K562 (cell line): ENCODE measurements around the gene SERPINE3. TPM values are rescaled to one million over a fixed set of nuclear protein-coding genes. Genes with fewer than 3 reads are reported as not detected.

Experiments
- ATAC-seq: fragments of 200-7000 bp; cut with Tn5 transposase; 3 replicates; pipeline ENCODE4 v1.9.1; 2020; ENCODE audit warnings: moderate library complexity
- BruUV-seq: library from RNA; stranded (reverse); fragments of 400-500 nt; replicated peaks from 2 replicates; lab custom pipeline; 2021; lab: Mats Ljungman, UMichigan
- CTCF ChIA-PET: fragments of 300-600 bp; formaldehyde crosslinking; extraction: SDS; loops from one replicate; lab custom pipeline; 2021; ENCODE audit warnings: low intra/inter-chr PET ratio; lab: Yijun Ruan, JAX
- POLR2A ChIA-PET: fragments of 300-600, 350-650 bp; sonication (Branson Sonifier 250); formaldehyde crosslinking; extraction: SDS; loops from one replicate; lab custom pipeline; 2021; ENCODE audit warnings: antibody characterized with exemption, inconsistent platforms; lab: Yijun Ruan, JAX
- DNase-seq, 4 experiments: peaks; one replicate each; pipeline versions ENCODE4 v3.0.0 to v3.0.0-alpha.2; 2011 to 2018; ENCODE audit warnings: low spot score in 3 of 4, mixed read lengths in 3 of 4; ENCODE audit errors: extremely low read depth in 1 of 4
- FAIRE-seq: peaks from 2 replicates; lab custom pipeline; 2011; peaks lifted over from hg19 to GRCh38; lab: Jason Lieb, UNC
- H2AFZ ChIP-seq: 2 replicates; pipeline ENCODE4 v1.6.0; 2011; ENCODE audit warnings: low read depth, low read length, control low read depth, inconsistent platforms
- H3K27ac ChIP-seq: fragments of 200-600 bp; 3 replicates; pipeline ENCODE4 v1.8.0; 2011; ENCODE audit warnings: low read depth, mild to moderate bottlenecking, control low read depth, inconsistent platforms, low read length, moderate library complexity, mixed read lengths; ENCODE audit errors: extremely low read depth
- H3K27me3 ChIP-seq, 2 experiments: fragments of 300-600 bp in 1 of 2; 2 replicates in 1 of 2; 3 replicates in 1 of 2; pipeline versions ENCODE4 v1.6.0 to v1.8.0; 2011; ENCODE audit warnings: inconsistent platforms in 2 of 2, low read length in 2 of 2, mild to moderate bottlenecking in 1 of 2, mixed read lengths in 1 of 2, moderate library complexity in 1 of 2; ENCODE audit not compliant: control insufficient read depth in 2 of 2, insufficient read depth in 2 of 2
- H3K36me3 ChIP-seq: fragments of 300-600 bp; 3 replicates; pipeline ENCODE4 v1.8.0; 2011; ENCODE audit warnings: mild to moderate bottlenecking, low read length, inconsistent platforms; ENCODE audit not compliant: control insufficient read depth, insufficient read depth
- H3K4me1 ChIP-seq, 2 experiments: fragments of 200-600 bp in 1 of 2; replicated peaks in 1 of 2; 2 replicates in 1 of 2; 3 replicates in 1 of 2; pipeline versions ENCODE4 v1.5.1 to v1.8.0; 2011; ENCODE audit warnings: inconsistent platforms in 2 of 2, low read length in 2 of 2, mild to moderate bottlenecking in 1 of 2, mixed read lengths in 1 of 2, moderate library complexity in 1 of 2; ENCODE audit not compliant: control insufficient read depth in 2 of 2, insufficient read depth in 2 of 2
- H3K4me2 ChIP-seq: 2 replicates; pipeline ENCODE4 v1.6.1; 2011; ENCODE audit warnings: low read length, control low read depth, inconsistent platforms, mixed read lengths; ENCODE audit not compliant: insufficient read depth
- H3K4me3 ChIP-seq: fragments of 200-600 bp; sonication (generic), shearing (Covaris generic); 2 replicates; pipeline ENCODE4 v1.5.1; 2016; ENCODE audit warnings: control low read depth, inconsistent platforms
- H3K79me2 ChIP-seq: fragments of 200-600 bp; 3 replicates; pipeline ENCODE4 v1.8.0; 2011; ENCODE audit warnings: low read length, inconsistent platforms; ENCODE audit not compliant: control insufficient read depth, insufficient read depth
- H3K9ac ChIP-seq, 2 experiments: 2 replicates each; pipeline versions ENCODE4 v1.6.0 to v1.6.1; 2011; ENCODE audit warnings: low read depth in 2 of 2, low read length in 2 of 2, control low read depth in 1 of 2, inconsistent platforms in 1 of 2, mild to moderate bottlenecking in 1 of 2, mixed read lengths in 1 of 2; ENCODE audit not compliant: insufficient read depth in 1 of 2
- H3K9me1 ChIP-seq: one replicate; pipeline ENCODE4 v1.6.0; 2011; ENCODE audit warnings: inconsistent platforms, mild to moderate bottlenecking, low read length, moderate library complexity; ENCODE audit not compliant: control insufficient read depth, insufficient read depth
- H3K9me3 ChIP-seq: replicated peaks from 2 replicates; pipeline ENCODE4 v1.5.1; 2011; ENCODE audit warnings: low read depth, low read length, inconsistent platforms; ENCODE audit not compliant: control insufficient read depth, insufficient read depth
- H4K20me1 ChIP-seq: replicated peaks from 2 replicates; pipeline ENCODE4 v1.6.1; 2011; ENCODE audit warnings: low read length, inconsistent platforms, mixed read lengths; ENCODE audit not compliant: control insufficient read depth, insufficient read depth
- CBFB ChIP-seq: sonication (generic); formaldehyde crosslinking; IDR thresholded peaks from 2 replicates; pipeline ENCODE4 v1.4.0; 2020; ENCODE audit warnings: mild to moderate bottlenecking, missing genetic modification reagents
- CEBPG ChIP-seq, 3 experiments: fragments of 200-800 bp in 1 of 3; sonication (Bioruptor generic) in 1 of 3; sonication (generic) in 1 of 3; formaldehyde crosslinking in 1 of 3; IDR thresholded peaks in 2 of 3; conservative IDR thresholded peaks in 1 of 3; 2 replicates each; pipeline versions ENCODE4 v1.6.1 to v1.8.0; 2016 to 2022; ENCODE audit warnings: missing compliant biosample characterization in 2 of 3, missing genetic modification characterization in 2 of 3, mild to moderate bottlenecking in 1 of 3, missing genetic modification reagents in 1 of 3
- CREM ChIP-seq: IDR thresholded peaks from 2 replicates; pipeline ENCODE4 v1.6.1; 2014; ENCODE audit warnings: antibody characterized with exemption, low read depth
- GABPA ChIP-seq: fragments of 200-800 bp; sonication (Bioruptor generic); conservative IDR thresholded peaks from 2 replicates; pipeline ENCODE4 v1.6.1; 2016; ENCODE audit warnings: low read depth, missing genetic modification characterization, missing compliant biosample characterization
- MED1 ChIP-seq: sonication (generic); formaldehyde crosslinking; IDR thresholded peaks from 2 replicates; pipeline ENCODE4 v1.8.1; 2023; ENCODE audit warnings: missing genetic modification reagents, borderline replicate concordance
- MEF2A ChIP-seq: IDR thresholded peaks from 2 replicates; pipeline ENCODE4 v1.6.1; 2011; ENCODE audit warnings: low read depth, mild to moderate bottlenecking, low read length, moderate library complexity; ENCODE audit not compliant: control insufficient read depth
- MEF2D ChIP-seq: conservative IDR thresholded peaks from 2 replicates; pipeline ENCODE4 v1.6.1; 2016; ENCODE audit warnings: low read depth, missing genetic modification characterization, missing compliant biosample characterization
- NCOA1 ChIP-seq: fragments of 450-650 bp; IDR thresholded peaks from 2 replicates; pipeline ENCODE4 v1.6.1; 2016; ENCODE audit warnings: low read depth
- RNF2 ChIP-seq: sonication (generic); IDR thresholded peaks from 2 replicates; pipeline ENCODE4 v1.6.1; 2016
- SPI1 ChIP-seq: IDR thresholded peaks from 2 replicates; pipeline ENCODE4 v1.6.1; 2011; ENCODE audit warnings: low read depth, low read length, control low read depth, borderline replicate concordance
- ZNF212 ChIP-seq: fragments of 450-650 bp; formaldehyde crosslinking; IDR thresholded peaks from 2 replicates; pipeline ENCODE4 v1.4.0; 2020; ENCODE audit warnings: mild to moderate bottlenecking
- ZNF217 ChIP-seq: sonication (generic); formaldehyde crosslinking; IDR thresholded peaks from 2 replicates; pipeline ENCODE4 v1.8.0; 2022; ENCODE audit warnings: mild to moderate bottlenecking, missing genetic modification reagents
- ZNF444 ChIP-seq: fragments of 250-450 bp; sonication (Bioruptor Pico); IDR thresholded peaks from 2 replicates; pipeline ENCODE4 v1.4.0; 2020; ENCODE audit warnings: mild to moderate bottlenecking, moderate library complexity
- WGBS: fragments of 100-300 bp; shearing (Covaris generic); methylation state at CpG from one replicate; pipeline ENCODE4 v1.1.6; 2016; ENCODE audit warnings: low coverage, mixed read lengths; ENCODE audit not compliant: insufficient coverage; ENCODE audit errors: missing lambda C conversion rate; 5-methylcytosine and 5-hydroxymethylcytosine counted together
- in situ Hi-C: fragments of 300-500 bp; cut with MboI; formaldehyde crosslinking; loops from 4 replicates; pipeline ENCODE4 v1.15.0; 2018; ENCODE audit warnings: inconsistent platforms, mixed read lengths
- intact Hi-C: fragments of 100-400 bp; cut with micrococcal nuclease; formaldehyde crosslinking; loops from 2 replicates; pipeline ENCODE4 v1.14.2; 2022
- polyA plus RNA-seq, 8 experiments: library from polyadenylated mRNA; depleted of rRNA in 4 of 8; stranded (reverse) in 5 of 8; unstranded in 3 of 8; fragments of >200 nt; fragmentation: Nextera tagmentation in 2 of 8; fragmentation: Illumina TruSeq in 1 of 8; extraction: Ambion mirVana in 2 of 8; extraction: Trizol in 1 of 8; gene quantifications; 2 replicates each; pipeline versions ENCODE4 v1.2.1 to v1.2.3, GENCODE V29; 2011 to 2014; ENCODE audit warnings: inconsistent platforms in 1 of 8, missing spikeins in 1 of 8
- total RNA-seq, 7 experiments: library from RNA; depleted of rRNA in 6 of 7; stranded (reverse); fragments of >200 nt in 6 of 7; fragmentation: Illumina TruSeq in 2 of 7; extraction: Trizol in 2 of 7; gene quantifications; 2 replicates each; pipeline versions ENCODE4 v1.2.1 to v1.2.3, GENCODE V29; 2011 to 2021; ENCODE audit warnings: low replicate concordance in 1 of 7
- TF ChIP-seq, protein P1 (sequence below): sonication (generic); formaldehyde crosslinking; IDR thresholded peaks from 2 replicates; pipeline ENCODE4 v1.4.0; 2020; ENCODE audit warnings: mild to moderate bottlenecking, missing genetic modification reagents
- TF ChIP-seq, protein P2 (sequence below): fragments of 450-650 bp; conservative IDR thresholded peaks from 2 replicates; pipeline ENCODE4 v1.6.1; 2016; ENCODE audit warnings: missing genetic modification characterization, low read depth, mild to moderate bottlenecking, missing compliant biosample characterization, moderate library complexity
- TF ChIP-seq, protein P3 (sequence below): fragments of 250-450 bp; sonication (Bioruptor Pico); IDR thresholded peaks from 2 replicates; pipeline ENCODE4 v1.4.0; 2020; ENCODE audit warnings: mild to moderate bottlenecking, moderate library complexity, borderline replicate concordance

Gene SERPINE3
- total and polyA plus RNA-seq, 9 of the 15 experiments (the other 6 are each of a cell fraction or from before 2014, with no cell fraction given) = not detected

- no peak overlapping the region for H3K4me2 ChIP-seq
- ChIA-PET POLR2A (no interaction called here), CTCF (no interaction called here)
- H3K27ac ChIP-seq = no peak overlapping the region
- FAIRE-seq (no peak), DNase-seq (no peak), ATAC-seq (no peak)
- H3K4me3 ChIP-seq = no peak overlapping the region
- intact Hi-C loops = no loop called here
- no peaks in the 10 kb centered on the region for H3K79me2 ChIP-seq
- no peaks in the 10 kb centered on the region for H3K36me3 ChIP-seq
- H2AFZ ChIP-seq = no peak overlapping the region
- peaks cover 0 to 5% of the 10 kb centered on the region in 2 experiments; a peak in 2 of 5 replicates for H3K27me3 ChIP-seq
- WGBS = 7% methylated on average over 3 of the region's 3 CpGs
- no peaks in the 10 kb centered on the region for H3K9me3 ChIP-seq
- no peaks in the 10 kb centered on the region; a peak in 2 of 5 replicates for H3K4me1 ChIP-seq
- no peak overlapping the region for H3K9ac ChIP-seq
- in situ Hi-C loops = no loop called here
- H4K20me1 ChIP-seq = no peaks in the 10 kb centered on the region
- H3K9me1 ChIP-seq = no peaks in the 10 kb centered on the region
- BruUV-seq = no TSS peak
- TF ChIP-seq MEF2A (peak; percentile 75; the same call in 1 of the 2 replicates), NCOA1 (no peak), MEF2D (tag) (peak; percentile 95), MED1 (no peak), SPI1 (0 out of 2 replicates have a peak, but pooled peaks have one; percentile 1), CREM (peak; percentile 64), ZNF444 (CRISPR knock-in tag) (no peak), RNF2 (peak; percentile 20; the same call in 1 of the 2 replicates), CEBPG (CRISPR knock-in tag; IDR thresholded peaks at IDR 0.05) (no peak), CEBPG (tag; conservative IDR thresholded peaks at IDR 0.05 in 1 of 2, IDR thresholded peaks at IDR 0.05 in 1 of 2) (no peak), CBFB (CRISPR knock-in tag) (no peak), ZNF217 (no peak), GABPA (tag) (no peak), ZNF212 (CRISPR knock-in tag) (no peak)
- TF ChIP-seq, protein P1, sequence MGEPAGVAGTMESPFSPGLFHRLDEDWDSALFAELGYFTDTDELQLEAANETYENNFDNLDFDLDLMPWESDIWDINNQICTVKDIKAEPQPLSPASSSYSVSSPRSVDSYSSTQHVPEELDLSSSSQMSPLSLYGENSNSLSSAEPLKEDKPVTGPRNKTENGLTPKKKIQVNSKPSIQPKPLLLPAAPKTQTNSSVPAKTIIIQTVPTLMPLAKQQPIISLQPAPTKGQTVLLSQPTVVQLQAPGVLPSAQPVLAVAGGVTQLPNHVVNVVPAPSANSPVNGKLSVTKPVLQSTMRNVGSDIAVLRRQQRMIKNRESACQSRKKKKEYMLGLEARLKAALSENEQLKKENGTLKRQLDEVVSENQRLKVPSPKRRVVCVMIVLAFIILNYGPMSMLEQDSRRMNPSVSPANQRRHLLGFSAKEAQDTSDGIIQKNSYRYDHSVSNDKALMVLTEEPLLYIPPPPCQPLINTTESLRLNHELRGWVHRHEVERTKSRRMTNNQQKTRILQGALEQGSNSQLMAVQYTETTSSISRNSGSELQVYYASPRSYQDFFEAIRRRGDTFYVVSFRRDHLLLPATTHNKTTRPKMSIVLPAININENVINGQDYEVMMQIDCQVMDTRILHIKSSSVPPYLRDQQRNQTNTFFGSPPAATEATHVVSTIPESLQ = no peak
- TF ChIP-seq, protein P2, sequence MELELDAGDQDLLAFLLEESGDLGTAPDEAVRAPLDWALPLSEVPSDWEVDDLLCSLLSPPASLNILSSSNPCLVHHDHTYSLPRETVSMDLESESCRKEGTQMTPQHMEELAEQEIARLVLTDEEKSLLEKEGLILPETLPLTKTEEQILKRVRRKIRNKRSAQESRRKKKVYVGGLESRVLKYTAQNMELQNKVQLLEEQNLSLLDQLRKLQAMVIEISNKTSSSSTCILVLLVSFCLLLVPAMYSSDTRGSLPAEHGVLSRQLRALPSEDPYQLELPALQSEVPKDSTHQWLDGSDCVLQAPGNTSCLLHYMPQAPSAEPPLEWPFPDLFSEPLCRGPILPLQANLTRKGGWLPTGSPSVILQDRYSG (tag) = no peak
- TF ChIP-seq, protein P3, sequence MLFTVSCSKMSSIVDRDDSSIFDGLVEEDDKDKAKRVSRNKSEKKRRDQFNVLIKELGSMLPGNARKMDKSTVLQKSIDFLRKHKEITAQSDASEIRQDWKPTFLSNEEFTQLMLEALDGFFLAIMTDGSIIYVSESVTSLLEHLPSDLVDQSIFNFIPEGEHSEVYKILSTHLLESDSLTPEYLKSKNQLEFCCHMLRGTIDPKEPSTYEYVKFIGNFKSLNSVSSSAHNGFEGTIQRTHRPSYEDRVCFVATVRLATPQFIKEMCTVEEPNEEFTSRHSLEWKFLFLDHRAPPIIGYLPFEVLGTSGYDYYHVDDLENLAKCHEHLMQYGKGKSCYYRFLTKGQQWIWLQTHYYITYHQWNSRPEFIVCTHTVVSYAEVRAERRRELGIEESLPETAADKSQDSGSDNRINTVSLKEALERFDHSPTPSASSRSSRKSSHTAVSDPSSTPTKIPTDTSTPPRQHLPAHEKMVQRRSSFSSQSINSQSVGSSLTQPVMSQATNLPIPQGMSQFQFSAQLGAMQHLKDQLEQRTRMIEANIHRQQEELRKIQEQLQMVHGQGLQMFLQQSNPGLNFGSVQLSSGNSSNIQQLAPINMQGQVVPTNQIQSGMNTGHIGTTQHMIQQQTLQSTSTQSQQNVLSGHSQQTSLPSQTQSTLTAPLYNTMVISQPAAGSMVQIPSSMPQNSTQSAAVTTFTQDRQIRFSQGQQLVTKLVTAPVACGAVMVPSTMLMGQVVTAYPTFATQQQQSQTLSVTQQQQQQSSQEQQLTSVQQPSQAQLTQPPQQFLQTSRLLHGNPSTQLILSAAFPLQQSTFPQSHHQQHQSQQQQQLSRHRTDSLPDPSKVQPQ (CRISPR knock-in tag) = no peak
These were observed 8.7 kb upstream of the SERPINE3 start for GRCh38 chr13:51330791-51331190.
